NCI-H1048 (cell line): Measurements from ENCODE around the gene FEN1.

Experiments
- DNase-seq: peaks from one replicate; lab custom pipeline; 2025; lab: John Stamatoyannopoulos, UW

FEN1 gene

GRCh38 chr11:61792310-61793082 is at the start of gene FEN1, which contains the start of gene TMEM258:
Gene FEN1 (plus strand): TSS chr11:61792911. CDS start chr11:61795362, 2,451 bp downstream.
Gene TMEM258 (minus strand): TSS chr11:61792599. CDS start chr11:61792558, 41 bp downstream.
- DNase-seq, result peak; percentile 83

DNA sequence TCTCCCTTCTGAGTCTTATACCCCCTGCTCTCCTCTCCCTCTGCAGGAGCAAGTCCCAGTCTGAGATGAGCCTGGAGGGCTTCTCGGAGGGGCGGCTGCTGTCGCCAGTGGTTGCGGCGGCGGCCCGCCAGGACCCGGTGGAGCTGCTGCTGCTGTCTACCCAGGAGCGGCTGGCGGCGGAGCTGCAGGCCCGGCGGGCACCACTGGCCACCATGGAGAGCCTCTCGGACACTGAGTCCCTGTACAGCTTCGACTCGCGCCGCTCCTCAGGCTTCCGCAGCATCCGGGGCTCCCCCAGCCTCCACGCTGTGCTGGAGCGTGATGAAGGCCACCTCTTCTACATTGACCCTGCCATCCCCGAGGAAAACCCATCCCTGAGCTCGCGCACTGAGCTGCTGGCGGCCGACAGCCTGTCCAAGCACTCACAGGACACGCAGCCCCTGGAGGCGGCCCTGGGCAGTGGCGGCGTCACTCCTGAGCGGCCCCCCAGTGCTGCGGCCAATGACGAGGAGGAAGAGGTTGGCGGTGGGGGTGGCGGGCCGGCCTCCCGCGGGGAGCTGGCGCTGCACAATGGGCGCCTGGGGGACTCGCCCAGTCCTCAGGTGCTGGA is 49.1 kb upstream of the FEN1 start:
- no peak for DNase-seq

- no peak for DNase-seq
These were observed 48.5 kb upstream of the FEN1 start for GRCh38 chr11:61744181-61744580.

GRCh38 chr11:61744609-61745156 is 48.0 kb upstream of the FEN1 start:
- DNase-seq, result no peak

DNA sequence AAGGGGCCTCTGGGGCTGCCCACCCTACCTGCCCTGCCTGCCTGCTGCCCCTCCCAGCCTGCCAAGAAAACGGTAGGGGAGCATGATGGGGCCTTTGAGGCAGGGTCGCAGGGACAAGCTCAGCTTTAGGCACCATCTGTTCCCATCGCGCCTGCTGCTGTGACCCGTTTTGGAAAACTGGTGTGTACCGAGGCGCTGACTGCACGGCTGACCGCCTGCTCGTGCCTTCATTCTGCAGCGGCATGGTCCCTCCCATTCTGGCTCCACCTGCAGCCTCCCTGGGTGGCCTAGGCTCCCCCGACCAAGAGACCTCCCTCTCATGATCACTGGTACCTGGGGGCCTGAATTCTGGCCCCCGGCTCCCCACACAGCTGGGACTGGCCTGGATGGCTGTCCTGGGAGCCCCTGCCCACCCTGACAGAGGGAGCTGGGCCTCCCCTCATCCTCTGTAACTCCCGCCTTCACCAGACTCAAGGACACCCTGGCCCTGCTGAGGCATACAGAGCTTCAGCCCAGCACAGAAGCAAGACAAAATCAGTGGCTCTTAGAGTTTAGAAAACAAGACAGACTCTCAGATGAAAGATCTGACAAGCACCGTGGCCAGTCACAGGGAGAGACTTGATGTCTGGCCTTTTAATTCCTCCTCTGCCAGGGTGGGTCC is 46.8 kb upstream of the FEN1 start:
- DNase-seq, result no peak

DNA sequence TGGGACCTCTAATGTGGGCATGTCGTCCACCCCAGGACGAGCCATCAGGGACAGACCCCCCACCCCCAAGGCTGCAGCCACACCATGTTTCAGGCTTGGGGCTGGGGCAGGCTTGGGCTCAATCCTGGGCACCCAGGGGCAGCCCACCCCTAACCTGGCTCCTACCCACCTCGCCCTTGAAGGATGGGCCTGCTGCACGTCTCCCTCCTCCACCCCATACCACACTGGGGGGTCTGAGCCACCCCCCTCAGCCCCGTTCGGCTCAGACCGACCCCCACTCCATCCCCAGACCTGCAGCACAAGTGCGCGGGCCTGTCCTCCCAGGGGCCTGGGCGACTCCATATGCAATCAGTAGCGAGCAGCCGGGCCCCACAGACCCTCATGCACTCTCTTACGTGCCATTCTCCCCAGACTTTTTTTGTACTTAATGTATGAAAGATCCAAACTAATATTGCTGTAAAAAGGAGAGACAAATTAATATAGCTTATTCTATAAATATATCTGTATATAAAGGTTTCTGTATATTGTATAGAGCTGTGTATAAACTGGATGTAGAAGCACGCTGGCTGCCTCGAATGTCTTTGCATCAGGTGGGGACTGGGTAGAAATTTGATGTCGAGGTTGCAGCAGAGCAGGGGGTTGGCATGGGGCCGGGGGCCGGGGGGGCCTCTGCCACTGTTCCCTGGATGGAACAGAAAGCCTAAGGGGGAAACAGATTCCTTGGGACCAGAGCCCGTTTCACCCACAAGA is 46.1 kb upstream of the FEN1 start:
- DNase-seq, result no peak

DNA sequence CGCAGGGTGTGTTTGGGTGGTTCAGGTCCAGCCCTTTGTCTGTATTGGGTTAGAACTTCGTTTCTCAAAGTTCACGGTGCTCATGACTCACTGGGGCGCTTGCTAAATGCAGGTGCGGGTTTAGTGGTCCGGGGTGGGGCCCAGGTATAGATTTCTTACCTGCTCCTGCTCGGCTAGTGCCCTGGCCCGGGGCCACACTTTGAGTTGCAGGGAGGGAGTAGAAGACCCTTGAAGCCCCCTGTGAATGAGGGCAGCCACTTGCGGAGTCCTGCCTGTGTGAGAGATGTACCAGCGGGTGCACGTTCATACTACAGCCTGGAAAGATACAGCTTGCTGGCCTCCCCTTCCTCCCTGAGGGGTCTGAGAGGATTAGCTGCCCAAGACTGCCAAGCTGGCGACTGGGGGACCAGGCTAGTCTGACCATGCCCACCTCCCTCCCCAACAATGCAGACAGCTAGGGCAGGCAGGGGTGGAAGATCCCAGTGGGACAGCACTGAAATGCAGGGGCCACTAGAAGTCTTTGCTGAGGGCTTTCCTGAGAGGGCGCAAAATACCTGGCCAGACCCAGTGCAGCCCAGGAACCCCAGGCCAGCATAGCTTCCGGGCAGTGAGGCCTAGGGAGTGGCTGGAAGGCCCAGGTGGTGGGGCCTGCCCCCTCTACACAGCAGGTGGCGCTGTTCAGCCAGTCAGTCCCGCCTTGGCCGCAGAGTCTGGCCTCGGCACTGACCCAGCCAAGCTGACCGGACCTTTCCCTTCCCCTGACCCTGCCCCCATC is 45.3 kb upstream of the FEN1 start:
- DNase-seq, result no peak

DNA sequence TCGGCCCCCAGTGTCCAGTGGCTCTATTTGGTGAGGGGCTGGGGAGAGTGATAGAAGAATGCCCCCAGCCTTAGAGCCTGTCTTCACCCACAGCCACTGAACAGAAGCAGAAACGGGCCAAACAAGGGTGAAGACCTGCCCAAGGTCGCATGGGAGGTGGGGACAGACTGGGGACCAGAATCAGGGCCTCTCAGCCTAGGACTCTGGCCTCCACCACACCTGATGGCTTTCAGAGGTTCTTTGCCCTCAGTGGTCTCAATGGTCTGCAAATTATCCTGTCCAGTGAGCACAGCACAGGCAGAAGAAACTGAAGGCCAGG is 44.8 kb upstream of the FEN1 start:
- DNase-seq, result no peak

DNA sequence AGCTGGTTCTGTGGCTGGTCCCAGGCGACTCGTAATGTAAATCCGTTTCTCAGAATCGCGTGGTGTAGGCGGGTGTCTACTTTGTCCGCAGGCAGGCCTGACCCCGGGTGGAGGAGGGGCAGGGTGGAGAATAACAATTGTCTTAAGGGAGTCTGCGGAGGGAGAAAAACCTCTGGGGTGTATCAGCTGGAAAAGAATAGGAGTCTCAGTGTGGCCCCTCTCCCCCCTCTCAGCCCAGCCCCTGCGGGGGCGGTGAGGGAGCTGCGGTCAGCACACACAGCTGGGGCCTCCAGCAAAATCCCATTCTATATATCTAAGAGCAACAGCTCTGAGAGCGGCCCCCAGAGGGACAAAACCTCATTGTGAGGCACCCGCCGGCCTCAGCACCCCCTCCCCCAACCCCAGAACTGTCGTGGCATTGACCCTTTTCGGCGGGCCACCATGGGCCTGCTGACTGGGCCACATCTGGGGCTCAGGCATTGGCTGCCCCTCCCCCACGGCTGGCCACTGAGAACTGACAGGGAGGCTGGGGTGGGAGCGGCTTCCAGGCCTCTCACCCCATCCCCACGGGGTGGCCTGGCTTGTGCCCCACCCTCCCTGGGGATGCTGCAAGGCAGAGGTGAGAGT is 43.0 kb upstream of the FEN1 start:
- no peak for DNase-seq

DNA sequence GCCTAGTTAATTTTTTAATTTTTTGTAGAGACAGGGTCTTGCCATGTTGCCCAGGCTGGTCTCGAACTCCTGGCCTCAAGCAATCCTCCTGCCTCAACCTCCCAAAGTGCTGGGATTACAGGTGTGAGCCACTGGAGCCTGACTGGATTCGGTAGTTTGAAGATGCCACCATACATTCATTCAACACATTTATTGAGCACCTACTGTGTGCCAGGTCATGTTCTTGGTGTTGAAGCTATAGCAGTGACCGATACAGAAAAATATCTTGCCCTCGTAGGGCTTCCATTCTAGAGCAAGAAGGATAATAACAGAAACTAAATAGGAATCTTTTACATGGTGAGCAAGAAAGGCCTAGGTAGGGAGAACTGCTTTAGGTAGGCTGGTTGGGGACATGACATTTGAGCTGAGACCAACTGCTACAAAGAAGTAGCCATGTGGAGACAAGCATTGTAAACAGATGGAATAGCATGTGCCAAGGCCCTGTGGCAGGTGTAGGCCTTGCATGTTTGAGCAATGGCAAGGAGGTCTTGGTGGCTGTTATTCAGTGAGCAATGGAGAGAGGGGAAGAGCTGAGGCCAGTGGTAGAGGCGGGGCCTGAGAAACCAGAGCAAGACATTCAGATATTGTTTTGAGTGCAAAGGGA is 42.0 kb upstream of the FEN1 start:
- DNase-seq, result no peak

DNA sequence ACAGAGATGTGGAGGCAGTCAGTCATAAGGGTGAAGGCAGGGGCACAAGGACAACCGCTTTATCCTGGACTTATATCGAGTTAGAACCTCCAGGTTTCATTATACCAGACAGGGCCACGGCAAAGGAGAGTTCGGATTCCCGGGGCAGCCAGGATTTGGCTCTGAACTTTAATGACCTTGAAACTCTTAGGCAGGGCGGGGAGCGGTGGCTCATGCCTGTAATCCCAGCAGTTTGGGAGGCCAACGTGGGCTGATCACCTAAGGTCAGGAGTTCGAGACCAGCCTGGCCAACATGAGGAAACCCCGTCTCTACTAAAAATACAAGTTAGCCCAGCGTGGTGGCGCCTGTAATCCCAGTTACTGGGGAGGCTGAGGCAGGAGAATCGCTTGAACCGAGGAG is 41.3 kb upstream of the FEN1 start:
- no peak for DNase-seq

DNA sequence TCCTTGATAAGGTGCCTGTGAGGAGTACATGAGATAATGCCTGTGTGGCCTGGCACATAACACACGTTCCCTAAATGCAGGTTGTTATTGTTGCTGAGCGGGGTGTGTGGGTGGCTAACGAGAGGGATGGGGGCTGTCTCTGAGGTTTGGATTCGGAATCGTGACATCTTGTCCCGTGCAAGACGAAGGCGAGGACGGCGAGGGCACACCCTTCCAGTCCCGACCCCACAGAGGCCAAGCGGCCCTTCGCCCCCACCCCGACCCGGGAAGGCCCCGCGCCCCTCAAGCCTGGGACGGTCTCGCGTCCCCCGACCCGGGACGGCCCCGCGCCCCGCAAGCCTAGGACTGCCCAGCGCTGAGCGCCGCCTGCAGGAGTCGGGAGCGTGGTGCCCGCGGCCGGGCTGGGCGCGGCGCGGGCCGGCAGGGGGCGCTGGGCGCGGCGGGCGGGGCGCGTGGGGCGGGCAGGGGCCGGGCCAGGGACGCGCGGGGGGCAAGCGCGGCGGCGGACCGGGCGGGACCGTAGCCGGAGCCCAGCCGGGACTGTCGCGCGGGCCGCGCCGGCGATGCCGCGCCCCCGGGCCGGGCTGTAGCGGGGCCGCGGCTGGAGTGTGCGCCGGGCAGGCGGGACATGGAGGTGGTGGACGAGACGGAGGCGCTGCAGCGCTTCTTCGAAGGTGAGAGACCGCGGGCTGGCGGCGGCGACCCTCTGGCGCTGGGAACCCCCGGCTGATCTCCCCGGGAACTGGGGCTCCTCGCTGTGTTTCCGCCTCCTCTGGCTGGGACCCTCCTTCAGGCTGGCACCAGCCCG is 40.4 kb upstream of the FEN1 start, which contains the start of gene MYRF:
Gene MYRF (plus strand): TSS at position 520 of the 808 bp plus-strand sequence. CDS start 109 bp downstream, at position 629.
- DNase-seq, result no peak

GRCh38 chr11:61752925-61753521 is 39.7 kb upstream of the FEN1 start:
- no peak for DNase-seq

DNA sequence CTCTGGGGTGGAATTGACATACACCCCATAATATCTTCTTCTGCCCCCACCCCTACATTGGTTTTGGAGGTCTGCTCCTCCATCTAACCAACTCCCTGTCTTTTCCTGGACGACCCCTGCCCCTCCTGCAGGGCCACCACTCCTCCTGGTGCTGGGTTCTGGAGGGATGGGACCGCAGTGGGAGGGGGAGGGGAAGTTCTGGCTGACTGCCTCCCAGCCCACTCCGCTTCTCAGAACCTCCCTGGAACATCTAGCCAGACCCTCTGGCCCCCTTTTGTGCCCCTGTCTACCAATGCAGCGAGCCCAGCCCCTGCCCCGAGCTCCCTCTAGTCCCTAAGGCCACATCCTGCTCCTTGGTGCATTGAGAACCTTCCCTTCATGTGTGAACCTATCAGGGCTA is 39.0 kb upstream of the FEN1 start:
- DNase-seq, result no peak

GRCh38 chr11:61754534-61755482 is 37.9 kb upstream of the FEN1 start:
- no peak for DNase-seq

DNA sequence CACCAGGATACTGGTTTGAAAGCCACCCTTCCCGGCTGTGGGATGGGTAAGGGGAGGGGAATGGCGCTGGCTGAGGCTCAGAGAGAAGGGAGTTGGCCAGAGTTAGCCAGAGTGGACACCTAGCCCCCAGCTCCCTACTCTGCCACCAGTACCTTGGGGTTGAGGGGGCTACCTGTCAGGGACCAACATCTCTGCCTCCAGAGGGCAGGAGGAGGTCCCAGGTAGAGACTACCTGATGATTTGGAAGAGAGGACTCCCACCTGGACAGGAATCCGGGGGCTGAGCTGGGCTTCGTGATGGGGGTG is 36.6 kb upstream of the FEN1 start:
- no peak for DNase-seq

DNA sequence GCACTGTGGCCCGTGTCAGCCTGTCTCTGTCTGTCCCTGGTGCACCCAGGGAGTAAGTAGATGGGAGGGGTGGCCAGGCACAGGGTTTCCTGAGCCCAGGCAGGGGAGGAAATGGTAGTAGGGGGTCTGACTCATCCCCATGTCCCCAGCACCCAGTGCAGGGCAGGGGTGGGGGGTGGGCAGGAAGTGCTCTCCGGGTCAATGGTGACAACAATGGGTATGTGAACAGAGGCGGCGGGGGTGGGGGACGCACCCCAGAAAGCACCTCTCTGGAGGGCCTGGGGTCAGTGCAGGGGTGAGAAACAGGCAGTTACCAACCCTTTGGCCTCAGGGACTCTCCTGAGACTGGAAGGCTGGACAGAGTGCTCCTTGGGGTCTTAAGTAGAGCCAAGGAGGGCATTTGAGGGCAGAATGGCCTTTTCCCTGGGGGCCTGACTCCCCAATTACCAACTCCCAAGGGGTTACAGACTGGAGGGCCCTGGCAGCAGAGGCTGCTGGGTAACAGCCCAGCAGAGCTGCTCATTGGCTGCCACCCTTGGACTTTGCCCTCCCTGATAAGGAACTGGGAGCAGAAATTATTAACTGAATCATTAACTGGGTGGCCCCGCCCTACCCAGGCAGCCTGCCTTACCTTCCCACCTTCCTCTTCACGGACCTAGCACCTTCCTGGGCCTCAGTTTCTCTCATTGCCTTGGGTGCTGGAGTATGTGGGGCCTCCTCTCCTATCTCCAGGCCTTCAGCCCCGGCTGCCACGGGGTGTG is 36.1 kb upstream of the FEN1 start:
- DNase-seq, result no peak
